Uterus (tissue), 4 donors: ENCODE measurements around the gene SNF8. TPM values are rescaled to one million over a fixed set of nuclear protein-coding genes. Genes with fewer than 3 reads are reported as not detected.

Experiments used
- DNase-seq, 2 donors: peaks; one replicate each; pipeline ENCODE4 v3.0.0-alpha.2; 2019 to 2020
- H3K27ac ChIP-seq, 2 donors: fragments of 200-600 bp; sonication (generic); 1 replicate in 1 of 2; 2 replicates in 1 of 2; pipeline ENCODE4 v1.5.1; 2016 to 2018
- H3K27me3 ChIP-seq, 2 donors: fragments of 200-600 bp; sonication (generic); one replicate each; pipeline ENCODE4 v1.5.1; 2018 to 2019; ENCODE audit warnings: control low read depth in 1 of 2
- H3K36me3 ChIP-seq, 2 donors: fragments of 200-600 bp; sonication (generic); one replicate each; pipeline ENCODE4 v1.5.1; 2019; ENCODE audit warnings: control low read depth in 1 of 2
- H3K4me1 ChIP-seq, 2 donors: fragments of 200-600 bp; sonication (generic); one replicate each; pipeline ENCODE4 v1.5.1; 2018 to 2019; ENCODE audit warnings: control low read depth in 1 of 2
- H3K4me3 ChIP-seq, 2 donors: fragments of 200-600 bp; sonication (generic); 1 replicate in 1 of 2; 2 replicates in 1 of 2; pipeline ENCODE4 v1.5.1; 2018 to 2019; ENCODE audit warnings: mild to moderate bottlenecking in 1 of 2
- H3K9me3 ChIP-seq, 2 donors: fragments of 200-600 bp; sonication (generic); one replicate each; pipeline ENCODE4 v1.5.1; 2019; ENCODE audit warnings: control low read depth in 1 of 2
- POLR2A ChIP-seq, 2 donors: fragments of 450-650 bp; IDR thresholded peaks; one replicate each; pipeline ENCODE4 v1.6.1; 2016; ENCODE audit warnings: antibody characterized with exemption in 2 of 2, mild to moderate bottlenecking in 1 of 2, moderate library complexity in 1 of 2
- intact Hi-C: fragments of 100-400 bp; cut with DNase I; formaldehyde crosslinking; loops from one replicate; pipeline ENCODE4 v1.15.1; 2023; ENCODE audit warnings: low total_unique reads
- small RNA-seq: library from RNA; depleted of rRNA; stranded (forward); fragments of <200 nt; gene quantifications from one replicate; pipeline ENCODE3, GENCODE V24; 2016
- total RNA-seq, 4 donors: library from RNA; depleted of rRNA in 3 of 4; stranded (reverse); fragments of >200 nt in 3 of 4; gene quantifications; one replicate each; pipeline versions ENCODE4 v1.1.0 to v1.2.4, GENCODE V29; 2014 to 2023
- TF ChIP-seq, protein P1 (sequence below), 4 experiments: fragments of 200-600 bp in 2 of 4; fragments of 450-650 bp in 2 of 4; sonication (generic) in 2 of 4; IDR thresholded peaks; one replicate each; pipeline ENCODE4 v1.5.1; 2016 to 2019; ENCODE audit warnings: antibody characterized with exemption in 4 of 4, mild to moderate bottlenecking in 2 of 4, moderate library complexity in 1 of 4
- donor health status: DM: yes; HTN: yes; CAD: no.

SNF8 gene
- total RNA-seq, 4 donors from 2014 or later = 6.9 to 64.6 (median 38.4) TPM

DNA sequence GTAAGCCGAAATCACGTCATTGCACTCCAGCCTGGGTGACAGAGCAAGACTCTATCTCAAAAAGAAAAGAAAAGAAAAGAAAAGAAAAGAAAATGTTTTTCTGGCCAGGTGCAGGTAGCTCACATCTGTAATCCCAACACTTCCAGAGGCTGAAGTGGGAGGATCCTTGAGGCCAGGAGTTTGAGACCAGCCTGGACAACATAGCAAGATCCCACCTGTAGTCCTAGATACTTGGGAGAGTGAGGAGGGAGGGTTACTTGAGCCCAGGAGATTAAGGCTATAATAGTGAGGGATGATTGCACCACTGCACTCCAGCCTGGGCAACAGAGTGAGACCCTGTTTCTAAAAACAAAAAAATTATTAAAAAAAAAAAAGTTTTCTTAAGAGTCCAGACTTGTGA is 54.6 kb downstream of the SNF8 start:
- intact Hi-C loops = no loop called here
- no peaks in the 10 kb centered on the region for H3K36me3 ChIP-seq
- H3K9me3 ChIP-seq = no peaks in the 10 kb centered on the region
- no peak overlapping the region for H3K4me3 ChIP-seq
- H3K4me1 ChIP-seq = peaks cover 0 to 8% of the 10 kb centered on the region in 2 donors
- no peak for TF ChIP-seq POLR2A (IDR thresholded peaks at IDR 0.05)
- TF ChIP-seq, protein P1, sequence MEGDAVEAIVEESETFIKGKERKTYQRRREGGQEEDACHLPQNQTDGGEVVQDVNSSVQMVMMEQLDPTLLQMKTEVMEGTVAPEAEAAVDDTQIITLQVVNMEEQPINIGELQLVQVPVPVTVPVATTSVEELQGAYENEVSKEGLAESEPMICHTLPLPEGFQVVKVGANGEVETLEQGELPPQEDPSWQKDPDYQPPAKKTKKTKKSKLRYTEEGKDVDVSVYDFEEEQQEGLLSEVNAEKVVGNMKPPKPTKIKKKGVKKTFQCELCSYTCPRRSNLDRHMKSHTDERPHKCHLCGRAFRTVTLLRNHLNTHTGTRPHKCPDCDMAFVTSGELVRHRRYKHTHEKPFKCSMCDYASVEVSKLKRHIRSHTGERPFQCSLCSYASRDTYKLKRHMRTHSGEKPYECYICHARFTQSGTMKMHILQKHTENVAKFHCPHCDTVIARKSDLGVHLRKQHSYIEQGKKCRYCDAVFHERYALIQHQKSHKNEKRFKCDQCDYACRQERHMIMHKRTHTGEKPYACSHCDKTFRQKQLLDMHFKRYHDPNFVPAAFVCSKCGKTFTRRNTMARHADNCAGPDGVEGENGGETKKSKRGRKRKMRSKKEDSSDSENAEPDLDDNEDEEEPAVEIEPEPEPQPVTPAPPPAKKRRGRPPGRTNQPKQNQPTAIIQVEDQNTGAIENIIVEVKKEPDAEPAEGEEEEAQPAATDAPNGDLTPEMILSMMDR (IDR thresholded peaks at IDR 0.05) = no peak
- H3K27ac ChIP-seq = no peak overlapping the region
- no peaks in the 10 kb centered on the region for H3K27me3 ChIP-seq
- DNase-seq = no peak

DNA sequence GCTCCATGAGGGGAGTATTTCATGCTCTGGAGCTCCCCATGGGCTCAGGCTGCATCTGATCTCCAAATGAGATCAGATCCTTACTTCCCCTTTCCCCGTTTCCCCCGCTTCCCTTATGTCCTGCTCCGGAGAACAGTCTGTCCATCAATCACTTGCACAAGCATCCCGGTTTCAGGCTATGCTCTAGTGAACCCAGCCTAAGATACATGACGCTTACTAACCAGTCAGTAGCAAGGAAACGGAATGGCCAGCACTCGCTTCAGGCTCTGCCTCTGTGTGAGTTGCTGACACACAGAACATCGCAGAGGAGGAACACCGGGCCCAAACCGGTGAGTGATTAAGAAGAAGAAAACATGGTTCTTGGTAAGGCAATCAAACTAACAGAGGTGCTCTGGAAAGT is 61.5 kb downstream of the SNF8 start:
- no peak overlapping the region for H3K4me3 ChIP-seq
- H3K27me3 ChIP-seq = no peaks in the 10 kb centered on the region
- DNase-seq = no peak
- intact Hi-C loops = loop anchor here (5.0 to 10.0 kb wide), 2 partner anchors 161 to 218 kb away; partner anchors contain the start of genes PRAC1 and PRAC2
- H3K36me3 ChIP-seq = no peaks in the 10 kb centered on the region
- TF ChIP-seq POLR2A (IDR thresholded peaks at IDR 0.05) = no peak
- TF ChIP-seq, protein P1 (IDR thresholded peaks at IDR 0.05) = no peak
- no peaks in the 10 kb centered on the region for H3K4me1 ChIP-seq
- no peak overlapping the region for H3K27ac ChIP-seq
- no peaks in the 10 kb centered on the region for H3K9me3 ChIP-seq

DNA sequence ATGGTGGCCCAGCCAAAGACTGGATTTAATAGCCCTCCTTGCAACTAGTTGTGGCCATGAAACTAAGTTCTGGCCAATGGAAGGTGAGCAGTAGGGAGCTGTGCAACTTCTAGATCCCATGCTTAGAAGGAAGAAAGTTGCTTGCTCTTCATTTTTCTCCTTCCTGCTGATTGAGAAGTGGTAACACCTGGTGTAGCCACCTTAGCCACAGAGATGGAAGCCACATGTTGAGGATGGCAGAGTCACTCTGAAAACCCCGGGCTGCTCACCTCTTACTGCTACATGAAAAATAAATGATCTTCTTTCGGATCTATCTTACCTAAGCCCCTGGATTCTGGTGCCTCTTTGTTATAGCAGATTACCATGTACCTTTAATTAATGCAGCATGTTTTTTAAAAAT is 62.4 kb downstream of the SNF8 start:
- H3K4me1 ChIP-seq = no peaks in the 10 kb centered on the region
- no peak for DNase-seq
- TF ChIP-seq, protein P1 (IDR thresholded peaks at IDR 0.05) = no peak
- TF ChIP-seq POLR2A (IDR thresholded peaks at IDR 0.05) = no peak
- no peaks in the 10 kb centered on the region for H3K9me3 ChIP-seq
- no peak overlapping the region for H3K27ac ChIP-seq
- no peaks in the 10 kb centered on the region for H3K36me3 ChIP-seq
- no peaks in the 10 kb centered on the region for H3K27me3 ChIP-seq
- H3K4me3 ChIP-seq = no peak overlapping the region
- intact Hi-C loops = loop anchor here (5.0 to 10.0 kb wide), 2 partner anchors 160 to 217 kb away; partner anchors contain the start of genes PRAC1 and PRAC2

Small RNA genes within 50 kb of the gene (small RNA-seq; reads per million reads assigned to genes)
- gene AC068531.1 (not detected), gene RF00263 (not detected), gene RF01210 (not detected), gene RNU1-42P (not detected)

Other genes with a start within 250 kb of the SNF8 start
- not detected for gene PRAC1, start 222.3 kb downstream of the SNF8 start, total RNA-seq
- not detected for gene PRAC2, start 221.7 kb downstream of the SNF8 start, total RNA-seq
- not detected for gene HOXB13, start 216.1 kb downstream of the SNF8 start, total RNA-seq
- under 1 TPM in 2 of 4 donors, not detected in 2; 0.41 to 0.91 TPM for gene TTLL6, start 127.6 kb downstream of the SNF8 start, total RNA-seq
- 100 to 1,000 TPM in 2 of 4 donors, 10 to 100 TPM in 2; 40.9 to 318 (median 118) TPM for gene CALCOCO2, start 113.8 kb downstream of the SNF8 start, total RNA-seq
- 10 to 100 TPM; 12.8 to 45.9 (median 23.8) TPM for gene ATP5MC1, start 52.1 kb downstream of the SNF8 start, total RNA-seq
- 10 to 100 TPM; 25.0 to 77.9 (median 59.4) TPM for gene UBE2Z, start 36.4 kb downstream of the SNF8 start, total RNA-seq
- not detected for gene GIP, start 23.8 kb upstream of the SNF8 start, total RNA-seq
- 1 to 10 TPM in 1 of 4 donors, under 1 TPM in 1, not detected in 2; under 0.01 to 1.8 TPM for gene IGF2BP1, start 52.5 kb upstream of the SNF8 start, total RNA-seq
- gene B4GALNT2, start 187.9 kb upstream of the SNF8 start, total RNA-seq = under 1 TPM in 3 of 4 donors, not detected in 1; under 0.01 to 0.18 (median 0.07) TPM